Measurements from ENCODE around the gene FLYWCH1. TPM values are rescaled to one million over a fixed set of nuclear protein-coding genes. Genes with fewer than 3 reads are reported as not detected.

Gene FLYWCH1
- total RNA-seq, 2 experiments from 2014 or later, result 33.4 to 34.9 TPM

DNA sequence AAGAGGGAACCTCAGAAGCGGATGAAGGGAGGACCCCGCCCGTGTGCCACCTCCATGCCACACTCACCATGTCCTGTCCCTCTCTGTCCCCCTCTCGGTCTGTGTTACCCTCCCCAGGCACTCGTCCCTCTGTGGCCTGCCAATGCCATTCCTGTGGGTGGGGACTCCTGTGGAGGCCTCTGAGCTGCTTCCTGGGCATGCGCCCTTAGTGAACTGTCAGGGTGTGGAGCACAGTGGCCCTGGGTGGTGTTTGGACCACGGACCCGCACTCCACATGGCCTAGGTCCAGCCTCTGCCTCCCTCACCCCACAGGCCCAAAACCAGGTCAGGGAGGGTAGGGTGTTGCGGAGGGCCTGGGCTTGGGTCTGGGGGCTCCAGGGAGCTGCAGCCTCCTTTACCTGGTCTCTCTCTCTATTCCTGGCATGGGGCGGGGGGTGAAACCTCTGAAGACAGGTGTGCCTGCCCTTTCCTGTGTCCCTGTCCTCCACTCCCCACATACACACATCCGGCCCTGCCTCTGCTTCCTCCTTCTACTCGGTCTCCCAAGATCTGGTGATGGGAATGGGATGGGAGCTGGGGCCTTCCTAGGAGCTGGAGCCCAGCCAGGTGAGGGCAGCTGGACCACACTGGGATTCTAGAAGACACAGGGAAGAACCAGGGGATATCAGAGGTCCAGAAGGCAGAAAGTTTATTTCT, 80.0 kb downstream of the FLYWCH1 start:
- DNase-seq, result no peak
- Mint-ChIP-seq H3K4me1 (ENCODE audit: low read depth) (no peaks in the 10 kb centered on the region), H3K36me3 (ENCODE audit: low read depth) (no peaks in the 10 kb centered on the region), H3K27ac (no peak overlapping the region), H3K9me3 (no peaks in the 10 kb centered on the region), H3K4me3 (no peak overlapping the region), H3K27me3 (no peaks in the 10 kb centered on the region)
- TF ChIP-seq, protein P1, sequence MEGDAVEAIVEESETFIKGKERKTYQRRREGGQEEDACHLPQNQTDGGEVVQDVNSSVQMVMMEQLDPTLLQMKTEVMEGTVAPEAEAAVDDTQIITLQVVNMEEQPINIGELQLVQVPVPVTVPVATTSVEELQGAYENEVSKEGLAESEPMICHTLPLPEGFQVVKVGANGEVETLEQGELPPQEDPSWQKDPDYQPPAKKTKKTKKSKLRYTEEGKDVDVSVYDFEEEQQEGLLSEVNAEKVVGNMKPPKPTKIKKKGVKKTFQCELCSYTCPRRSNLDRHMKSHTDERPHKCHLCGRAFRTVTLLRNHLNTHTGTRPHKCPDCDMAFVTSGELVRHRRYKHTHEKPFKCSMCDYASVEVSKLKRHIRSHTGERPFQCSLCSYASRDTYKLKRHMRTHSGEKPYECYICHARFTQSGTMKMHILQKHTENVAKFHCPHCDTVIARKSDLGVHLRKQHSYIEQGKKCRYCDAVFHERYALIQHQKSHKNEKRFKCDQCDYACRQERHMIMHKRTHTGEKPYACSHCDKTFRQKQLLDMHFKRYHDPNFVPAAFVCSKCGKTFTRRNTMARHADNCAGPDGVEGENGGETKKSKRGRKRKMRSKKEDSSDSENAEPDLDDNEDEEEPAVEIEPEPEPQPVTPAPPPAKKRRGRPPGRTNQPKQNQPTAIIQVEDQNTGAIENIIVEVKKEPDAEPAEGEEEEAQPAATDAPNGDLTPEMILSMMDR (IDR thresholded peaks at IDR 0.05), result no peak
- CTCF ChIA-PET, result interaction anchor here (0.6 kb wide), 1 partner anchor 12 kb away, joined by 3 read pairs; no protein-coding TSS in a partner anchor
- intact Hi-C loops (cut with micrococcal nuclease), result no loop called here
- POLR2A ChIA-PET, result no interaction called here
- ATAC-seq, result no peak

DNA sequence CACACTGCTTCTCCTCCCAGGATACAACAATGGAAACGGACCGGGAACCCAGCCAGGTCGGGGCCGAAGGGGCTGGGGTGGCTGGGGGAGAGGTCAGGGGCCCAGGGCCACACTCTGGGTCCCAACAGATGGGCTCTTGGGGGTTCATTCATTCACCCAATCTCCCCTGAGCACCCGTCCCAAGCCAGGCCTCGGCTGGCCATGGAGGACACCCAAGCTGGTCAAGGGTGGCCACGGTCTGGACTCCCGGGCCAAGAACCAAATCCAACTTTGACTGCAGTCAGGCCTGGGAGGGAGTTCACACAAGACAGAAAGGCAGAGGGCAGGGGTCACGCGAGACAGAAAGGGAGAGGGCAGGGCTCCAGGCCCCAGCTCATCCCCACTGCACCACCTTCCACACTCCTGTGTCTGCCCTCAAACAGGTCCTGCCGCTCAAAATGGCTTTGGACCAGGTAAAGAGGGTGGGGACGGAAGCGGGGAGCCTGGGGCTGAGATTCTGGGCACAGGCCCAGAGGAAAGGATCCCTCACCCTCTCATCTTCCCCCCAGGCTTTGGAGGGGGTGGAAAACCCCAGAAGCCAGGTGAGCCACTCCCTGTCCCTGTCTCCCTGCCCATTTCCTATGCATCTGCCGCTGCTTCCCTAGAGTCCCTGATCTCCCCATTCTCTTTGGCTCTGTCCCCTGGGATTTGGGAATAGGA, 80.8 kb downstream of the FLYWCH1 start:
- ChIA-PET CTCF (interaction anchor here (0.6 kb wide), 1 partner anchor 11 kb away, joined by 3 read pairs; no protein-coding TSS in a partner anchor), POLR2A (no interaction called here)
- DNase-seq (no peak), ATAC-seq (no peak)
- H3K4me1 Mint-ChIP-seq (ENCODE audit: low read depth), result no peaks in the 10 kb centered on the region
- no peaks in the 10 kb centered on the region for H3K36me3 Mint-ChIP-seq (ENCODE audit: low read depth)
- no peak overlapping the region for H3K27ac Mint-ChIP-seq
- no peaks in the 10 kb centered on the region for H3K9me3 Mint-ChIP-seq
- intact Hi-C loops (cut with micrococcal nuclease), result no loop called here
- H3K27me3 Mint-ChIP-seq, result no peaks in the 10 kb centered on the region
- TF ChIP-seq, protein P1 (IDR thresholded peaks at IDR 0.05), result no peak
- H3K4me3 Mint-ChIP-seq, result no peak overlapping the region

DNA sequence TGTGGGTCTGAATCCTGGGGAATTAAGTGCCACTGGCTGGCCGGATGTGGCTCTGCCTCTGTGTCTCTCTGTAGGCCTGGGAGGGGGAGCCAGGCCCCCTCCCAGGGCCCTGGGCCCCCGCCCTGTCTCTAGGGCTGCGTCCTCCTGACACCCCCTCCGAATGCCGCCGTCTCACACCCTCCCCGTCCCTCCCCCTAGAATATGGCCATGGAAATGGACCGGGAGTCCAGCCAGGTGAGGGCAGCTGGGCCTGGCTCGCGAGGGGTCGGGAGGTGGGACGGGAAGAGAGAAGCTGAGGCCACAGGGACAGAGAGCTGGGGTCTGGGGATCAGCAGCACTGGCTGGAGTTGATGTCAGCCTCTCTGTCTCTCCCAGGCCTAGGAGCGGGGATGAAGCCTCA, 84.6 kb downstream of the FLYWCH1 start:
- intact Hi-C loops (cut with micrococcal nuclease), result no loop called here
- no peaks in the 10 kb centered on the region for H3K9me3 Mint-ChIP-seq
- H3K27ac Mint-ChIP-seq, result no peak overlapping the region
- no peaks in the 10 kb centered on the region for H3K4me1 Mint-ChIP-seq (ENCODE audit: low read depth)
- no peak for DNase-seq
- H3K4me3 Mint-ChIP-seq, result no peak overlapping the region
- no peaks in the 10 kb centered on the region for H3K27me3 Mint-ChIP-seq
- CTCF ChIA-PET, result interaction anchor here (1.0 kb wide), 1 partner anchor 32 kb away, joined by 3 read pairs; no protein-coding TSS in a partner anchor
- TF ChIP-seq, protein P1 (IDR thresholded peaks at IDR 0.05), result no peak
- H3K36me3 Mint-ChIP-seq (ENCODE audit: low read depth), result no peaks in the 10 kb centered on the region
- ATAC-seq, result no peak
- POLR2A ChIA-PET, result no interaction called here

DNA sequence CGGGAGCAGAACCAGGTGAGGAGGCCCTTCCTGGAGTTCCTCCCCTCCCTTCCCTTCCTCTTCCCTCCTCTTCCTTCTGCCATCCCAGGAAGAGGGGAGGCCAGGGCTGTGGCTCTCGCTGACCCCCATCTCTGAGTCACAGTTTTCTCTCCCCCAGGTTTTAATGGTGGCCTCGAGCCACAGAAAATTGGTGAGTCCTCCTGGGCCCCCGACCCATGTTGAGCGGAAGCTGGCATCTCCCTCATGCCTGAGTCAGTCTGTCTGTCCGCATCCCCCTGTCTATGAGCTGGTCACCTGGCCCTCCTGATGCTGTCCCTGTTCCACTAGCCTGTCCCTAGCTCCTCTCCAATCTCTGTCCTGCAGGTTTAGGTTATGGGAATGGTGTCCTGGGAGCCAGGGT, 88.2 kb downstream of the FLYWCH1 start:
- Mint-ChIP-seq H3K9me3 (no peaks in the 10 kb centered on the region), H3K4me3 (no peak overlapping the region), H3K27ac (no peak overlapping the region), H3K36me3 (ENCODE audit: low read depth) (no peaks in the 10 kb centered on the region), H3K27me3 (peaks cover 3% of the 10 kb centered on the region), H3K4me1 (ENCODE audit: low read depth) (no peaks in the 10 kb centered on the region)
- ATAC-seq (no peak), DNase-seq (no peak)
- ChIA-PET POLR2A (interaction anchor here (0.6 to 1.0 kb wide), 2 partner anchors 20 to 52 kb away, joined by 3 read pairs; no protein-coding TSS in a partner anchor), CTCF (interaction anchor here (5.8 kb wide), 1 partner anchor 29 kb away, joined by 85 read pairs; no protein-coding TSS in a partner anchor)
- intact Hi-C loops (cut with micrococcal nuclease), result no loop called here
- TF ChIP-seq, protein P1 (IDR thresholded peaks at IDR 0.05), result no peak

DNA sequence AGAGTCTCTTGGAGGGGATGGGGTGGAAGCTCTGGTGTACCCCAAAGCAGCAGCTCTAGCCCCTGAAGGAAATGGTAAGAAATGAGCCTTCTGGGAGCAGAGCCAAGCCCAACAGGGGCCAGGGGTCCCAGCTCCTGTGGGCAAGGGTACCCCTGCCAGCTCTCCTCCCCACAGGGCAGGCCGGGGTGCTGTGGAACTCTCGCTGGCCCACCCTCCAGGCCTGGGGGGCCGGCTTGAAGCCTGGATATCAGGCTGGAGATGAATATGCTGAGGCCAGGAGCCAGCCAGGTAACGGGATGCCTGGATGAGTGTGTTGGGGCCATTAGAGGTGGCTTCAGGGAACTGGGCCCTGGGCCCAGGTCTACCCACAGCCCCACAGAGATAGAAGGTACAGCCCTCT, 88.8 kb downstream of the FLYWCH1 start:
- ATAC-seq (no peak), DNase-seq (no peak)
- Mint-ChIP-seq H3K36me3 (ENCODE audit: low read depth) (no peaks in the 10 kb centered on the region), H3K4me3 (no peak overlapping the region), H3K27me3 (peaks cover 3% of the 10 kb centered on the region), H3K4me1 (ENCODE audit: low read depth) (no peaks in the 10 kb centered on the region), H3K27ac (no peak overlapping the region), H3K9me3 (no peaks in the 10 kb centered on the region)
- intact Hi-C loops (cut with micrococcal nuclease), result no loop called here
- CTCF ChIA-PET, result interaction anchor here (5.8 kb wide), 1 partner anchor 29 kb away, joined by 85 read pairs; no protein-coding TSS in a partner anchor
- POLR2A ChIA-PET, result interaction anchor here (0.6 to 1.1 kb wide), 4 partner anchors 21 to 51 kb away, joined by 3 to 4 read pairs (median 3); no protein-coding TSS in a partner anchor
- TF ChIP-seq, protein P1 (IDR thresholded peaks at IDR 0.05), result no peak

Data from activated CD8-positive, alpha-beta T cell treated with anti-CD3 and anti-CD28 coated beads for 36 hours (primary cell).